GM18951 (cell line): ENCODE data around the gene LZTR1.
"Not testable (repeated sequence)": the region's sequence is repeated elsewhere in the genome, so short reads cannot be mapped to it uniquely, and the experiment has no call there.

Experiments used
- POLR2A ChIP-seq: IDR thresholded peaks from 4 replicates; pipeline ENCODE4 v1.6.1; 2011; ENCODE audit warnings: mild to moderate bottlenecking; ENCODE audit not compliant: insufficient read length, insufficient read depth; ENCODE audit errors: extremely low read depth
- in situ Hi-C: fragments of 300-500 bp; cut with MboI; formaldehyde crosslinking; loops from one replicate; pipeline ENCODE4 v1.12.0; 2022; ENCODE audit warnings: low sequenced_read_pairs, mixed read lengths, inconsistent platforms; ENCODE audit not compliant: unreplicated experiment

LZTR1 gene

DNA sequence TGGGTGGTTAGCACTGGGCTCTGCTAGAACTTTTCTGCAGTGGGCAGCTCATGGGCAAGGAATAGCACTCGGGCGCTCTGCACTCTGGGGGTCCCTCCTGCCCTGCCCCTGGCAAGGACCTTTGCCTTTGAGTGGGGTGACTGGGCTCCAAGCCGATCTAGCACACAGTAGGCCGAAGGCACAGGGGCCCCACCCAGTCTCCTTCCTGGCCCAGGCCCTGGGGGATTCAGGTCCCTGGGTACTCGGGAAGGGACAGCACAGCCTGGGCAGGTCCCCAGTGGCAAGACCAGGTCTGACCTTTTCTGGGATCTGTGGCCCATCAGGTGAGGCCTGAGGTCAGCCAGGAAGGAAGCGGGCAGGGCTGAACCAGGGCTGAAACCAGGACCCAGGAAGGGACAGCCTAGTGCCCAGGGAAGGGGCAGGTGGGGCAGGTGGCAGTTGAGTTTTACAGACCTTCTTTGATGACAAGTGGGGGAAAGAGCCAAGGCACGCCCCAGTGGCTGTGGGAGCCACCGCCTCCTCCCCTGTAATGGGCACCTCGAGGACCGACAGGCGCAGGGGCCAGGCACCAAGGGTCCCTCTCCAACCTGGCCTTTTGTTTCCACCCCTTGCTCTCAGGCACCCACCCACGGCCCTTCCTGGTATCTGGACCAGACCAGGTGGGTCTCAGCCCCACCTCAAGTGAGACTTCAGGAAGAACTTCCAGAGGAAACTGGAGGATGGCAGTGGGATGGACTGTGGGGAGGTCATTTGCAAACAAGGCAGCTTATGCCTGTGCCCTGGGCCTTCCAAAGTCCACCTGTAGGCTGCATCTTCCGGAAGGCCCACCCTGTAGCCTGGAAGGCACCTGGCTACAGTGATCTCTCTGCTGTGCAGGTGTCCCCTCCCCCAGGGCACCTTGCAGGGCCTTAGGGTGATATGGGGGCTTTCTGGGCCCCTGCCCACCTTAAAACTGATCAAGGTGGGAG is 15.9 kb upstream of the LZTR1 start:
- TF ChIP-seq POLR2A, result no peak
- in situ Hi-C loops, result no loop called here

DNA sequence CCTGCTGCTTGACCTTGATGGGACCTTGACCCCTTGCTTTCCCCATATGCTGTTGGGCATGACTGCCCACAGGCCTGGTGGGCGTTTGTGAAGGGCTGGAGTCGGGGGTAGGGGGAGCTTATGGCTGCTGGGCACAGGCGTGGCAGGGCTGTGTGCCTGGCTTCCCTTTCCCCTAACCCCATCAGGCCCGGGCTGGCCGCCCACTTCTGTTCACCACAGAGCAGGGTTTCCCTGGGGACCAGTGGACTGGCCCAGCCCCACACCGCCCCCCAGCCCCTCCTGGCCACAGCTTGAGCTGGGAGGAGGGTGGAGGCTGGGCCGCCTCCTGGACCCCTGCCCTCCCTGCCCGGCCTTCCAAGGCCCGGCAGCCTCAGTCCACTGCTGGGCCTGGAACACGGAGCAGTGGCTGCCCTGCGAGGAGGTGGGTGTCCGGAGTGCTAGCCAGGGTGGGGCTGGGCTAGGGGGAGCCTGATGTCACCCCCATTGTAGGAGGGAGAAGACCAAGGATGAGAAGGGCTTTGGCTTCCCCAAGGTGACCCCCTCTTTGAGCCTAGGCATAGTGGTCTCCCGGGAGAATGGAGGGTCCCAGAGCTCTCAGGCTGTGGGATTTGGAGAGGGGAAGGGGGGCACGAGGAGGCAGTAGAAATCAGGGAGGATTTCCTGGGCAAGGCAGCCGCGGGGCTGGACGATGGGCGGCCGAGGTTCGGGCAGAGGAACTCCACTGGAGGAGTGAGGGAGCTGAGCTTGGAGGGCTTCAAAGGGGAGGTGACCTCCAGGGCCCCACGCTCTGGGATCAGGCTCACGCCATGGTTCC is 15.0 kb upstream of the LZTR1 start, which contains the start of gene AIFM3:
Gene AIFM3 (plus strand): TSS at position 373 of the 814 bp plus-strand sequence. CDS start 690 bp downstream, outside the sequence.
- in situ Hi-C loops, result no loop called here
- TF ChIP-seq POLR2A, result no peak

DNA sequence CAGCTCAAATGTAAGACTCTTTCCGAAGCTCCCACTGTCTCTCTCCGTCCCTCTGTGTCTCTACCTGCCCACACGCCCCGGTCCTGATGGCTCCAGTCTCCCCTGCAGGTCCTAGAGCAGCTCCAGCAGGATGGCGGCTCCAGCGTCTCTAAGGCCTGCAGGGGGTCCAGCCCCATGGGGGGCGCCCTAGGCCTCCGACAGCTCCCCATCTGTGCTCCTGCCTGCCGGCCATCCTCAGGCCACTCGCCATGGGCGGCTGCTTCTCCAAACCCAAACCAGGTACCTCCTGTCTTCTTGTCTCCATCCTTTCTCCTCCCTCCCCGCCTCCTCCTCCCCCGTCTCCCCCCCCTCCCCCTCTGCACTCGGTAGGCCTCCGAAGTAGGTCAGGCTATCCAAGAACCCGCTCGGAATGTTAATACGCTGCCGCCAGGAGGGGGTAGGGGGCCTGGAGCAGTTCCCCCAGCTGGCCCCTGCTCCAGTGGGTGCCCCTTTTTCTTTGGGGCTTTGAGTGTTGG is 14.3 kb upstream of the LZTR1 start:
- TF ChIP-seq POLR2A, result no peak
- in situ Hi-C loops, result no loop called here

DNA sequence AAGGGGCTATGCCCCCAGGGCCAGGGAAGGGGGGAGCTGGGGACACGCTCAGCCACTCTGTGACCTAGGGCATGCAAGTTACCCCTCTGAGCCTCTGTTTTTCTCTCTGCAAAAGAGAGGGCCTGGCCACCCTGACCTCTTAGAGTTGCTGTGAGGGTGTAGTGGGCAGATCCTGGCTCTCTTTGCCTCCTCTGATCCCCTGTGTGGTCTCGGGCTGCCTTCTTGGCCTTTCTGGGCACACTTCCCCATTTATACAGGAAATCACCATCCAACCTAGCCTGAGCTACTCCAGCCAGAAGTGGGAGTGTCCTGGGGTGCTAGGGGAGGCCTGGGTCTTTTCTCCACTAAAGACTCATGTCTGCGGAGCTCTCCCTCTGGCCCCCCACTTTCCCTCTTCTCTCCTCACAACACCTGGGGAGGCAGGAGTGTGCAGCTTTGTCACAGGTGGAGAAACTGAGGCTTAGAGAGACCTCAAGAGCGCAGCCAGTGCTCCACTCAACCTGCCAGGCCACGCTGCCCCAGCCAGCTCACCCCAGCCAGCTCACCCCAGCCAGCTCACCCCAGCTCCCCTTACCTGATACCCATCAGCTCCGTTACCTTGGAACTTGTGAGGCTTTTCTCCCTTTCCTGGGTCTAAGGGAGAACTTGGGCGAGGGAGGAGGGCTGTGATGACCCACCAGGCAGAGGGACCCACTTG is 13.7 kb upstream of the LZTR1 start:
- TF ChIP-seq POLR2A, result no peak
- in situ Hi-C loops, result no loop called here

DNA sequence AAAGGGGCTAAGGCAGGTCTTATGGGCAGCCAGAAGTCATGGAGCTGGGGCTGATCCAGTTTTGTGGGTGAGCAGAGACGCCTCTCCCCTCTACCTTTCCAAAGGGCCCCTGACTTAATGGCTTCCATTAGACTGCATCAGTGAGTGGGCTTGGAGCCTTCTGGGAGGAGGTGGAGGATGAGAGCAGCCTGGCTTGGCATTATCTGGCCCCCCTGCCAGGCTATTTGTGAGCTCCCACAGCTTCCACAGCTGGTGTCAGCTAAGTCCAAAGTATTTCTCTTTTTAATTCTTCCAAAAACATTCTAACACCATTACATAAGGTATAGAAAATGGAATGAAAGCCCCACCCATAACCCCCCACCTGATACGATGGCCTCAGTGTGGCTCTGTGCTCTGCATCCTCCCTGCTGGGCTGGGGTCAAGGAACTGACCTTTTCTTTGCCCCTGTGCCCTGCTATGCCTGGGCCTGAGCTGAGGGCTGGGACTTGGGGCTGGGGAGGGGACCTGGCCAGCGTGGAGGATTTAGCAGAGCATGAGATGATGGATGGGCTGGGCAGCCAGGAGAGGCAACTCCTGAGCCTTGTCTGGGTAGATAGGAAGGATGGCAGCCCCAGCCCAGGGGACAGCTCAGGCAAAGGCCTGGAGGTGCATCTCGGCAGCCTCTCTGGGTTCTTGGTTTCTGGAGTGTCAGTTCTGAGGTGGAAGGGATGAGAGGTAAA is 11.0 kb upstream of the LZTR1 start:
- in situ Hi-C loops, result no loop called here
- TF ChIP-seq POLR2A, result no peak

DNA sequence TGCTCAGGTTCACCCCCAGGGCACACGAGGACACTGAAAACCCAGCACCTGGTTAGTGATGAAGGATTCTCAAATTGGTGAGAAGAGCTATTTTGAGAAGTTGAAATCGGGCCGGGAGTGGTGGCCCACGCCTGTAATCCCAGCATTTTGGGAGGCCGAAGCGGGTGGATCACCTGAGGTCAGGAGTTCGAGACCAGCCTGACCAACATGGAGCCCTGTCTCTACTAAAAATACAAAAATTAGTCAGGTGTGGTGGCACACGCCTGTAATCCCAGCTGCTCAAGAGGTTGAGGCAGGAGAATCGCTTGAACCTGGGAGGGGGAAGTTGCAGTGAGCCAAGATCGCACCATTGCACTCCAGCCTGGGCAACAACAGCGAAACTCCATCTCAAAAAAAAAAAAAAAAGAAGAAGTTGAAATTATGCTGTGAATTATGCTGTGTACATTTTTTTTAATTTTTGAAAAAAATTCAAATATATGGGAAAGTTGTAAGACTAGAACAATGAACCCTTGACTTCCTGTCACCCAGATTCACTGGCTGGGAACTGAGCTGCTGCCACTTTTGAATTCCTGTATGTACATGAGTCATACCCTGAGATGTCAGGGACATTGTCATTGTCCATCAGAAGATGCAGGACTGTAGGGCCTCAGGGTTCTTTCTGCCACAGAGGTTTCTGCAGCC is 9.9 kb upstream of the LZTR1 start:
- in situ Hi-C loops, result not testable (repeated sequence)

DNA sequence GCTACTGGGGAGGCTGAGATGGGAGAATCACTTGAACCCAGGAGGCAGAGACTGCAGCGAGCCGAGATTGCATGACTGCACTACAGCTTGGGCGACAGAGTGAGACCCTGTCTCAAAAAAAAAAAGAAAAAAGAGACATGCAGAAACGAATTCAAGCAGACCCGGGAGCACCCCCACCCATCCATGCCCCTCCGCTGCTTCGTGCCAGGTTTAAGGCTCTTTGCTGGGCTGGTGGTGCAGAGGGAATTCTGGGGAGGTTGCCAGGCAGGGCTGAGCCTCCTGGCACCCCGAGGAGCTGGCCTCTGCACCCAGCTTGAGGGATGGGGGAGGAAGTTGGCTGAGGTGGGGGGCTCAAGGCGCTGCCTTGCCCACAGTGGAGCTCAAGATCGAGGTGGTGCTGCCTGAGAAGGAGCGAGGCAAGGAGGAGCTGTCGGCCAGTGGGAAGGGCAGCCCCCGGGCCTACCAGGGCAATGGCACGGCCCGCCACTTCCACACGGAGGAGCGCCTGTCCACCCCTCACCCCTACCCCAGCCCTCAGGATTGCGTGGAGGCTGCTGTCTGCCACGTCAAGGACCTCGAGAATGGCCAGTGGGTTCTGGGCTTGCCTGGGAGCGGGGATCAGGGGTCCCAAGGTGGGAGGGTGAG is 9.0 kb upstream of the LZTR1 start:
- TF ChIP-seq POLR2A, result no peak
- in situ Hi-C loops, result no loop called here

DNA sequence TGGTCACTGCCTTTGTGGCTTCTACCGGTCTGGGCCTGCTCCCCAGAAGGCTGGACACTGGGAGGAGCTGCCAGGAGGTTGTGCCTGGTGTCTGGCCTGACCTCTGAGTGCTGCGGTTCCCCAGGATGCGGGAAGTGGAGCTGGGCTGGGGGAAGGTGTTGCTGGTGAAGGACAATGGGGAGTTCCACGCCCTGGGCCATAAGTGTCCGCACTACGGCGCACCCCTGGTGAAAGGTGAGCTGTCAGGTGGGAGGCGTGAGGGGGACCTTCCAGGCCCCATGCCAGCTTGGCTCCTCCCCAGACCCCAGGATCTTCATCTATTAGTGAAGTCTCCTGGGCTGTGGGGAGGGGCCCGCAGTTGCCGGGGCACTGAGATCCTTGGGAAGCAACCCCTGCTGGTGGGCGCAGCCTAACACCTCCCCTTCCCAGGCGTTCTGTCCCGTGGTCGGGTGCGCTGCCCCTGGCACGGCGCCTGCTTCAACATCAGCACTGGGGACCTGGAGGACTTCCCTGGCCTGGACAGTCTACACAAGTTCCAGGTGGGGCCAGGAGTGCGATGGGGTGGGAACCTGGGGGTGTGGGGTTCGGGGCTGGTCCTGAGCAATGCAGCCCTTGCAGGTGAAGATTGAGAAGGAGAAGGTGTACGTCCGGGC is 8.3 kb upstream of the LZTR1 start:
- TF ChIP-seq POLR2A, result no peak
- in situ Hi-C loops, result no loop called here

DNA sequence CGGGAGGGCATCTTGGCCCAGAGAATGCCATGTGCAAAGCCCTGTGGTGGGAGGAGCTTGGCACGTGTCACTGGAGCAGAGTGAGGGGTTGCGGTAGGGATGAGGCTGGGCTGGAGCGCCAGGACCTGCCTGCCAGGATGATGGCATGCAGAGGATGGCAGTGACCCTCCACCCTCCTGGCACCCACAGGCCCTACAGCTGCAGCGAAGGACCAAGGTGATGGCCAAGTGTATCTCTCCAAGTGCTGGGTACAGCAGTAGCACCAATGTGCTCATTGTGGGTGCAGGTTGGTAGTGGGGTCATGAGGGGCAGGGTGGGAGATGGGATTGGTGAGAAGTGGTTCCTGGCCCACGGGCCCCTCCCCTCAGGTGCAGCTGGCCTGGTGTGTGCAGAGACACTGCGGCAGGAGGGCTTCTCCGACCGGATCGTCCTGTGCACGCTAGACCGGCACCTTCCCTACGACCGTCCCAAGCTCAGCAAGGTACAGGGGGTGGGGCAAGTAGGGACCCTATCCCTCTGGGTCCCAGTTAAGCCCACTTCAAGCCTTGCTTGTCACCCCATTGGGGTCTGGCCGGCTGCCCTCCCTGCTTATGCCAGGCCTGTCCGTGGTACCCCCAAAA is 7.7 kb upstream of the LZTR1 start:
- in situ Hi-C loops, result no loop called here
- TF ChIP-seq POLR2A, result no peak

DNA sequence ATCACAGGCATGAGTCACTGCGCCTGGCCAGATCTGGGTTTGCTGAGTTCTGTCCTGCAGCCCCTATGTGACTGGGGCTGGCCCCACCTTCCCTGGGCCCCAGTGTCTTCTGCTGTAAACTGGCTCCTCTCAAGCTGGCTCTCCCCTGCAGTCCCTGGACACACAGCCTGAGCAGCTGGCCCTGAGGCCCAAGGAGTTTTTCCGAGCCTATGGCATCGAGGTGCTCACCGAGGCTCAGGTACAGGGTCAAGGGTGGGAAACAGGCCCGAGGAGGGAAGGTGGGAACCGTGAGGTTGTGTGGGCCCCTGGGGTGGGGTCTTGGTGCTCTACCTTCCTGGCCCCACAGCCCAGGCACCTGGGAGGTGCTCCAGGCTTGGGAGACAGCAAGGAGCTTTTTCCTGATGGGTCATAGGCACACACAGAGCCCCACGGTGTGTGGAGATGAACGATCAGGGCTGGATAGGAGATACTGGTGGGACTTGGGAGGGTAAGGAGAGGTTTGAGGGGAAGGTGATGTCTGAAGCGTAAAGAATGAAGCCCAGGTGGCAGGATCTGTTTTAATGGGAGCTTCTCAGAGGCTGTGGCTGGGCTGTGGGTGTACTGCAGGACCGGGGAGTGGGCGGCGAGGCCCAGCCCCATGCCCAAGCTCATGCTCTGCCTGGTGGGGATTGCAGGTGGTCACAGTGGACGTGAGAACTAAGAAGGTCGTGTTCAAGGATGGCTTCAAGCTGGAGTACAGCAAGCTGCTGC is 6.4 kb upstream of the LZTR1 start:
- TF ChIP-seq POLR2A, result no peak
- in situ Hi-C loops, result no loop called here
